ENCODE measurements around the gene RANBP17.
"Not testable (repeated sequence)": the region's sequence is repeated elsewhere in the genome, so short reads cannot be mapped to it uniquely, and the experiment has no call there.

RANBP17 gene

GRCh38 chr5:170923910-170924620 lies 62.2 kb downstream of the RANBP17 start:
- Histone ChIP-seq H3K36me3 (ENCODE audit: low read depth) (peaks cover 18% of the 10 kb centered on the region), H3K4me3 (ENCODE audit: severe bottlenecking) (no peak overlapping the region), H3K27ac (ENCODE audit: poor library complexity, severe bottlenecking) (no peak overlapping the region), H3K27me3 (ENCODE audit: insufficient read depth, poor library complexity, severe bottlenecking) (no peaks in the 10 kb centered on the region), H3K9me3 (ENCODE audit: severe bottlenecking) (no peaks in the 10 kb centered on the region), H3K4me1 (ENCODE audit: insufficient read depth, poor library complexity, severe bottlenecking) (no peaks in the 10 kb centered on the region)
- no peak for ATAC-seq (ENCODE audit: low read depth)
- no peak for DNase-seq (ENCODE audit: low spot score)
- TF ChIP-seq CTCF (IDR thresholded peaks at IDR 0.05; ENCODE audit: poor library complexity, severe bottlenecking): no peak

GRCh38 chr5:170935534-170936218 lies 73.9 kb downstream of the RANBP17 start:
- not testable (repeated sequence) for H3K4me1 ChIP-seq (ENCODE audit: insufficient read depth, poor library complexity, severe bottlenecking); H3K4me3 ChIP-seq (ENCODE audit: severe bottlenecking); H3K27me3 ChIP-seq (ENCODE audit: insufficient read depth, poor library complexity, severe bottlenecking); H3K9me3 ChIP-seq (ENCODE audit: severe bottlenecking); H3K27ac ChIP-seq (ENCODE audit: poor library complexity, severe bottlenecking); DNase-seq (ENCODE audit: low spot score); H3K36me3 ChIP-seq (ENCODE audit: low read depth); ATAC-seq (ENCODE audit: low read depth)

- DNase-seq (ENCODE audit: low spot score) (no peak), ATAC-seq (ENCODE audit: low read depth) (no peak)
- no peak overlapping the region for H3K27ac ChIP-seq (ENCODE audit: poor library complexity, severe bottlenecking)
- no peaks in the 10 kb centered on the region for H3K27me3 ChIP-seq (ENCODE audit: insufficient read depth, poor library complexity, severe bottlenecking)
- H3K4me1 ChIP-seq (ENCODE audit: insufficient read depth, poor library complexity, severe bottlenecking): no peaks in the 10 kb centered on the region
- TF ChIP-seq CTCF (IDR thresholded peaks at IDR 0.05; ENCODE audit: poor library complexity, severe bottlenecking): no peak
- H3K9me3 ChIP-seq (ENCODE audit: severe bottlenecking): no peaks in the 10 kb centered on the region
- H3K4me3 ChIP-seq (ENCODE audit: severe bottlenecking): no peak overlapping the region
- peaks cover 6% of the 10 kb centered on the region; the same call in 1 of the 2 replicates for H3K36me3 ChIP-seq (ENCODE audit: low read depth)
These were observed 75.3 kb downstream of the RANBP17 start for GRCh38 chr5:170937072-170937471.

GRCh38 chr5:170937914-170938313 lies 76.1 kb downstream of the RANBP17 start:
- TF ChIP-seq CTCF (IDR thresholded peaks at IDR 0.05; ENCODE audit: poor library complexity, severe bottlenecking): no peak
- Histone ChIP-seq H3K36me3 (ENCODE audit: low read depth) (peaks cover 6% of the 10 kb centered on the region; the same call in 1 of the 2 replicates), H3K27ac (ENCODE audit: poor library complexity, severe bottlenecking) (no peak overlapping the region), H3K4me1 (ENCODE audit: insufficient read depth, poor library complexity, severe bottlenecking) (no peaks in the 10 kb centered on the region), H3K4me3 (ENCODE audit: severe bottlenecking) (no peak overlapping the region), H3K27me3 (ENCODE audit: insufficient read depth, poor library complexity, severe bottlenecking) (no peaks in the 10 kb centered on the region), H3K9me3 (ENCODE audit: severe bottlenecking) (no peaks in the 10 kb centered on the region)
- ATAC-seq (ENCODE audit: low read depth) (no peak), DNase-seq (ENCODE audit: low spot score) (no peak)

- peaks cover 6% of the 10 kb centered on the region; the same call in 1 of the 2 replicates for H3K36me3 ChIP-seq (ENCODE audit: low read depth)
- H3K4me3 ChIP-seq (ENCODE audit: severe bottlenecking): no peak overlapping the region
- ATAC-seq (ENCODE audit: low read depth): no peak
- no peaks in the 10 kb centered on the region for H3K9me3 ChIP-seq (ENCODE audit: severe bottlenecking)
- no peaks in the 10 kb centered on the region for H3K27me3 ChIP-seq (ENCODE audit: insufficient read depth, poor library complexity, severe bottlenecking)
- H3K4me1 ChIP-seq (ENCODE audit: insufficient read depth, poor library complexity, severe bottlenecking): no peaks in the 10 kb centered on the region
- no peak for DNase-seq (ENCODE audit: low spot score)
- TF ChIP-seq CTCF (IDR thresholded peaks at IDR 0.05; ENCODE audit: poor library complexity, severe bottlenecking): no peak
- H3K27ac ChIP-seq (ENCODE audit: poor library complexity, severe bottlenecking): no peak overlapping the region
These were observed 77.4 kb downstream of the RANBP17 start for GRCh38 chr5:170939178-170939577.

Measured in RWPE2 (cell line).